Measurements from ENCODE around the gene RBMS3. TPM values are rescaled to one million over a fixed set of nuclear protein-coding genes. Genes with fewer than 3 reads are reported as not detected.
"Not testable (repeated sequence)": the region's sequence is repeated elsewhere in the genome, so short reads cannot be mapped to it uniquely, and the experiment has no call there.

The RBMS3 gene
- total RNA-seq, 1 donor from 2014 or later, result 23.7 TPM

- Histone ChIP-seq H3K4me3 (ENCODE audit: low read depth, low read length) (no peak overlapping the region), H3K27me3 (ENCODE audit: control insufficient read depth, insufficient read depth, low read length) (no peaks in the 10 kb centered on the region), H3K36me3 (ENCODE audit: control insufficient read depth, insufficient read depth, low read length) (no peaks in the 10 kb centered on the region)
- no peak for DNase-seq (ENCODE audit: low read depth)
- no peak for TF ChIP-seq CTCF (IDR thresholded peaks at IDR 0.05; ENCODE audit: insufficient read depth, low read length, poor library complexity, severe bottlenecking)
Observed at GRCh38 chr3:30042916-30043555, 762.2 kb downstream of the RBMS3 start.

GRCh38 chr3:30044515-30044914, 763.6 kb downstream of the RBMS3 start:
- no peak for DNase-seq (ENCODE audit: low read depth)

GRCh38 chr3:30048431-30048830, 767.6 kb downstream of the RBMS3 start:
- DNase-seq (ENCODE audit: low read depth), result no peak
- H3K4me3 ChIP-seq (ENCODE audit: low read depth, low read length), result no peak overlapping the region
- no peaks in the 10 kb centered on the region for H3K27me3 ChIP-seq (ENCODE audit: control insufficient read depth, insufficient read depth, low read length)
- TF ChIP-seq CTCF (IDR thresholded peaks at IDR 0.05; ENCODE audit: insufficient read depth, low read length, poor library complexity, severe bottlenecking), result no peak
- no peaks in the 10 kb centered on the region for H3K36me3 ChIP-seq (ENCODE audit: control insufficient read depth, insufficient read depth, low read length)

More at GRCh38 chr3:30044515-30044914, 763.6 kb downstream of the RBMS3 start:
- no peaks in the 10 kb centered on the region for H3K36me3 ChIP-seq (ENCODE audit: control insufficient read depth, insufficient read depth, low read length)
- H3K27me3 ChIP-seq (ENCODE audit: control insufficient read depth, insufficient read depth, low read length), result no peaks in the 10 kb centered on the region
- H3K4me3 ChIP-seq (ENCODE audit: low read depth, low read length), result no peak overlapping the region
- TF ChIP-seq CTCF (IDR thresholded peaks at IDR 0.05; ENCODE audit: insufficient read depth, low read length, poor library complexity, severe bottlenecking), result no peak

- not testable (repeated sequence) for H3K4me3 ChIP-seq (ENCODE audit: low read depth, low read length); DNase-seq (ENCODE audit: low read depth); H3K36me3 ChIP-seq (ENCODE audit: control insufficient read depth, insufficient read depth, low read length); H3K27me3 ChIP-seq (ENCODE audit: control insufficient read depth, insufficient read depth, low read length)
Observed at GRCh38 chr3:30050116-30050515, 769.2 kb downstream of the RBMS3 start.

GRCh38 chr3:30059240-30059639, 778.4 kb downstream of the RBMS3 start:
- TF ChIP-seq CTCF (IDR thresholded peaks at IDR 0.05; ENCODE audit: insufficient read depth, low read length, poor library complexity, severe bottlenecking), result no peak
- Histone ChIP-seq H3K27me3 (ENCODE audit: control insufficient read depth, insufficient read depth, low read length) (no peaks in the 10 kb centered on the region), H3K4me3 (ENCODE audit: low read depth, low read length) (no peak overlapping the region), H3K36me3 (ENCODE audit: control insufficient read depth, insufficient read depth, low read length) (no peaks in the 10 kb centered on the region)
- no peak for DNase-seq (ENCODE audit: low read depth)
